HG03159 (cell line): ENCODE measurements around the gene OR52E1.

Experiments used
- ATAC-seq: cut with Tn5 transposase; IDR thresholded peaks from one replicate; pipeline ENCODE4 v1.9.1; 2021; ENCODE audit warnings: mild to moderate bottlenecking, moderate library complexity; ENCODE audit not compliant: unreplicated experiment

The OR52E1 gene

DNA sequence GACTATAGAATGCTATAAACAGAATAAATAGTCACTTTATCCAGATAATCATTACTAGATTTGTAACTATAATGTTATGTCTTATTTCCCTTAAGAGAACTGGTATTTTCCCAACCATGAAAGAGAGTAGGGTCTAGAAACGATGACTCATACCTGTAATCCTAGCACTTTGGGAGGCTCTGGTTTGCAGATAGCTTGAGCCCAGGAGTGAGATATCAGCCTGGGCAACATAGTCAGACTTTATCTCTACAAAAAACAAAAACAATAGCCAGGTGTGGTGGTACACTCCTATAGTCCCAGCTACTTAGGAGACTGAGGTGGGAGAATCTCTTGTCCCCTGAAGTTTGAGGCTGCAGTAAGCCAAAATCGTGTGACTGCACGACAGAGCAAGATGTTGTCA, 37.9 kb downstream of the OR52E1 start:
- no peak for ATAC-seq

DNA sequence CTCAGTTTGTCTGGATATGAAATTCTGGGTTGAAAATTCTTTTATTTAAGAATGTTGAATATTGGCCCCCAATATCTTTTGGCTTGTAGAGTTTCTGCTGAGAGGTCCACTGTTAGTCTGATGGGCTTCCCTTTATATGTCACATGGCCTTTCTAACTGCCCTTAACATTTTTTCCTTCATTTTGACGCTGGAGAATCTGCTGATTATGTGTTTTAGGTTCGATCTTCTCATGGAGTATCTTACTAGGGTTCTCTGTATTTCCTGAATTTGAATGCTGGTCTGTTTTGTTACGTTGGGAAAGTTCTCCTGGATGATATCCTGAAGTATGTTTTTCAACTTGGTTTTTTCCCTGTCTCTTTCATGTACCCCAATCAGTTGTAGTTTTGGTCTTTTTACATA, 46.0 kb downstream of the OR52E1 start:
- no peak for ATAC-seq

DNA sequence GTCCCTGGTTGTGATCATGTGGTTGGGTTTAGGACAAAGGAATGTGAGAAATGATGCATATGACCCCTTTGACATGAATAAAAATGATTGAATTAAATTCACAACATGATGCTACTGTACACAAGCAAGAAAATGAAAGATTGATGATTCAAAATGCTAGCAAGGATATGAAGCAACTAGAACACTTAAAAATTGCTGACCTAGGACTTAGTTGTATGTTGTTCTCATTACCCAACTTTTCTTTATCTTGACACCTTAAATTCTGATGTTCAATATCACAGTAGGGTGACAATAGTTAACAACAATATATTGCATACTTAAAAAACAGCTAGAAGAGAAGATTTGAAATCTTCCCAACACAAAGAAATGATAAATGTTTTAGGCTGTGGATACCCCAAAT, 48.2 kb downstream of the OR52E1 start:
- no peak for ATAC-seq

DNA sequence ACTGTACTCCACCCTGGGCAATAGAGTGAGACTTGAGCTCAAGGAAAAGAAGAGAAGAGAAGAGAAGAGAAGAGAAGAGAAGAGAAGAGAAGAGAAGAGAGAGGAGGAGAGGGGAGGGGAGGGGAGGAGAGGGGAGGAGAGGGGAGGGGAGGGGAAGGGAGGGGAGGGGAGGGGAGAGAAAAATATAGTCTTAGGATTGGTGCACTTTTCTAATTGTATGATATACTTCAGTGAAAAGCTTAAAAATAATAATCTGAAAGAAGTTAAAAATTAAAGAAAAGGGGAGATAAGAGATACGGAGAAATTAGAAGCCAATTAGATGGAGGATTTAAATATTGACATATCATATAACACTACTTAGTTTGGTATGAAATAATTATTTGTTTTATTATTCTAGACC, 49.5 kb downstream of the OR52E1 start:
- ATAC-seq = no peak
